Dedifferentiated amniotic fluid mesenchymal stem cell (primary cell): ENCODE measurements around the gene SLC37A2.
"Not testable (repeated sequence)": the region's sequence is repeated elsewhere in the genome, so short reads cannot be mapped to it uniquely, and the experiment has no call there.

ENCODE experiments used
- DNase-seq: peaks from one replicate; pipeline ENCODE4 v3.0.0-alpha.2; 2016; ENCODE audit errors: extremely low spot score

SLC37A2 gene

GRCh38 chr11:125062931-125063428 lies at the start of gene SLC37A2:
Gene SLC37A2 (plus strand): TSS chr11:125063305. CDS start chr11:125063368, 63 bp downstream.
- DNase-seq = peak; percentile 48

- no peak for DNase-seq
These were observed 46.7 kb upstream of the SLC37A2 start for GRCh38 chr11:125016413-125016812.

GRCh38 chr11:125020342-125020741 lies 42.8 kb upstream of the SLC37A2 start:
- no peak for DNase-seq

- no peak for DNase-seq
These were observed 40.6 kb upstream of the SLC37A2 start for GRCh38 chr11:125022551-125022950.

GRCh38 chr11:125025968-125026367 lies 37.1 kb upstream of the SLC37A2 start:
- DNase-seq = no peak

GRCh38 chr11:125029431-125029830 lies 33.7 kb upstream of the SLC37A2 start:
- DNase-seq = not testable (repeated sequence)

- no peak for DNase-seq
These were observed 26.2 kb upstream of the SLC37A2 start for GRCh38 chr11:125036933-125037332.

GRCh38 chr11:125049164-125049792 lies 13.8 kb upstream of the SLC37A2 start:
- no peak for DNase-seq

GRCh38 chr11:125052047-125052446 lies 11.1 kb upstream of the SLC37A2 start:
- DNase-seq = no peak

- DNase-seq = no peak
These were observed 9.9 kb upstream of the SLC37A2 start for GRCh38 chr11:125053167-125053566.

GRCh38 chr11:125055107-125055715 lies 7.9 kb upstream of the SLC37A2 start:
- no peak for DNase-seq

- DNase-seq = not testable (repeated sequence)
These were observed 7.0 kb upstream of the SLC37A2 start for GRCh38 chr11:125056111-125056510.

GRCh38 chr11:125056931-125057692 lies 6.0 kb upstream of the SLC37A2 start:
- DNase-seq = no peak

- no peak for DNase-seq
These were observed 5.5 kb upstream of the SLC37A2 start for GRCh38 chr11:125057693-125058016.

GRCh38 chr11:125061281-125061680 lies 1.8 kb upstream of the SLC37A2 start:
- no peak for DNase-seq

GRCh38 chr11:125062218-125062930 lies 731 bp upstream of the SLC37A2 start:
- DNase-seq = no peak

GRCh38 chr11:125063429-125064043 lies 431 bp downstream of the SLC37A2 start:
- no peak for DNase-seq

- DNase-seq = no peak
These were observed 965 bp downstream of the SLC37A2 start for GRCh38 chr11:125064070-125064469.

- DNase-seq = no peak
These were observed 5.3 kb downstream of the SLC37A2 start for GRCh38 chr11:125068368-125068767.

GRCh38 chr11:125069008-125069407 lies 5.9 kb downstream of the SLC37A2 start:
- no peak for DNase-seq

GRCh38 chr11:125069796-125070195 lies 6.7 kb downstream of the SLC37A2 start:
- no peak for DNase-seq
